Stimulated activated CD8-positive, alpha-beta memory T cell treated with anti-CD3 and anti-CD28 coated beads, Interleukin-4, amount 100 ng/mL, for 24 hours (primary cell): Measurements from ENCODE around the gene DDX6.

Source experiments
- DNase-seq: peaks from one replicate; pipeline ENCODE4 v3.0.0-alpha.2; 2020; ENCODE audit warnings: low read depth

The DDX6 gene

DNA sequence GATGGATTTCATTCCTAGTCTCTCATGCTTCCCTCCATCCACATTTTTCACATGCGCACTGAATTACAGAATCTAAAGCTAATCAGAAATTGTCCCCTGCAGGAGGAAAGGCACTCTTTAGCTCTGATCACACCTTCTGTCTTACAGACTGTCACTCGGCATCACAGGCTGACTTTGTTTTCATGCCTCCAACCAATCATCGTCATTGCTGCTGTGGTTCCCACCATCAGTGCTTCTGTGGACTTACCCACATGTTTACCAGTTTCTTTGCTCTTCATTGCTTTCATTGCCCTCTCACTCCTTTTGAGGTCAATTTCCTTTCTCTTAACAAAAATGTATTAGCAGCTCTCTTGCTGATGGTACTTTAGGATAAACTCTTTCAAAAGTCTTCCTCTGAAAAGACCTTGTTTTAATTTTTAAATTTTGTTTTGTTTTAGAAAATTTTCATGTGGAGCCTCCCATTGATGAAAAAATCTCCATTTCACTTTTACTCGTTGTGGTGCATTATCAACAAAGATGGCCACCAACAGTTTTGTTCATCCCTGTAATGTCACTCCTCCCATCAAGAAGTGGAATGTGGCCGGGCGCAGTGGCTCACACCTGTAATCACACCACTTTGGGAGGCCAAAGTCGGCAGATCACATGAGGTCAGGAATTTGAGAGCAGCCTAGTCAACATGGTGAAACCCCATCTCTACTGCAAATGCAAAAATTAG, 91.3 kb downstream of the DDX6 start:
- no peak for DNase-seq
